ENCODE measurements around the gene REL. TPM values are rescaled to one million over a fixed set of nuclear protein-coding genes. Genes with fewer than 3 reads are reported as not detected.

REL gene
- total RNA-seq, 1 donor from 2014 or later, result 5.4 TPM

- no peak for TF ChIP-seq CTCF (IDR thresholded peaks at IDR 0.05)
- Mint-ChIP-seq H3K4me3 (ENCODE audit: unreplicated experiment) (no peak overlapping the region), H3K9me3 (ENCODE audit: low read depth) (peaks cover 3% of the 10 kb centered on the region), H3K4me1 (ENCODE audit: low read depth) (no peaks in the 10 kb centered on the region), H3K27me3 (ENCODE audit: low read depth) (no peaks in the 10 kb centered on the region), H3K27ac (ENCODE audit: unreplicated experiment) (no peak overlapping the region), H3K36me3 (ENCODE audit: low read depth) (peaks cover 20% of the 10 kb centered on the region)
- no peak for DNase-seq (ENCODE audit: low spot score)
Measured at GRCh38 chr2:60934165-60934722, 52.9 kb downstream of the REL start.

GRCh38 chr2:60936757-60937156 is 55.4 kb downstream of the REL start:
- Mint-ChIP-seq H3K27me3 (ENCODE audit: low read depth) (no peaks in the 10 kb centered on the region), H3K27ac (ENCODE audit: unreplicated experiment) (no peak overlapping the region), H3K4me1 (ENCODE audit: low read depth) (no peaks in the 10 kb centered on the region), H3K4me3 (ENCODE audit: unreplicated experiment) (no peak overlapping the region), H3K36me3 (ENCODE audit: low read depth) (peaks cover 18% of the 10 kb centered on the region), H3K9me3 (ENCODE audit: low read depth) (peaks cover 3% of the 10 kb centered on the region)
- DNase-seq (ENCODE audit: low spot score), result no peak
- no peak for TF ChIP-seq CTCF (IDR thresholded peaks at IDR 0.05)

- Mint-ChIP-seq H3K36me3 (ENCODE audit: low read depth) (peaks cover 13% of the 10 kb centered on the region), H3K4me1 (ENCODE audit: low read depth) (no peaks in the 10 kb centered on the region), H3K27ac (ENCODE audit: unreplicated experiment) (no peak overlapping the region), H3K9me3 (ENCODE audit: low read depth) (no peaks in the 10 kb centered on the region), H3K4me3 (ENCODE audit: unreplicated experiment) (no peak overlapping the region), H3K27me3 (ENCODE audit: low read depth) (no peaks in the 10 kb centered on the region)
- TF ChIP-seq CTCF (IDR thresholded peaks at IDR 0.05), result no peak
- no peak for DNase-seq (ENCODE audit: low spot score)
Measured at GRCh38 chr2:60938301-60938700, 56.9 kb downstream of the REL start.

- no peaks in the 10 kb centered on the region for H3K27me3 Mint-ChIP-seq (ENCODE audit: low read depth)
- H3K4me1 Mint-ChIP-seq (ENCODE audit: low read depth), result no peaks in the 10 kb centered on the region
- H3K27ac Mint-ChIP-seq (ENCODE audit: unreplicated experiment), result no peak overlapping the region
- no peak for DNase-seq (ENCODE audit: low spot score)
- no peak overlapping the region for H3K4me3 Mint-ChIP-seq (ENCODE audit: unreplicated experiment)
- no peak for TF ChIP-seq CTCF (IDR thresholded peaks at IDR 0.05)
- peaks cover 13% of the 10 kb centered on the region for H3K36me3 Mint-ChIP-seq (ENCODE audit: low read depth)
- H3K9me3 Mint-ChIP-seq (ENCODE audit: low read depth), result no peaks in the 10 kb centered on the region
Measured at GRCh38 chr2:60939622-60940021, 58.2 kb downstream of the REL start.

GRCh38 chr2:60945341-60945740 is 64.0 kb downstream of the REL start:
- DNase-seq (ENCODE audit: low spot score), result no peak
- peaks cover 5% of the 10 kb centered on the region for H3K36me3 Mint-ChIP-seq (ENCODE audit: low read depth)
- TF ChIP-seq CTCF (IDR thresholded peaks at IDR 0.05), result no peak
- H3K27me3 Mint-ChIP-seq (ENCODE audit: low read depth), result no peaks in the 10 kb centered on the region
- no peak overlapping the region for H3K4me3 Mint-ChIP-seq (ENCODE audit: unreplicated experiment)
- no peak overlapping the region for H3K27ac Mint-ChIP-seq (ENCODE audit: unreplicated experiment)
- H3K9me3 Mint-ChIP-seq (ENCODE audit: low read depth), result no peaks in the 10 kb centered on the region
- peaks cover 4% of the 10 kb centered on the region for H3K4me1 Mint-ChIP-seq (ENCODE audit: low read depth)
